NCI-H526 treated with DMSO at 0.1 percent for 48 hours (cell line): Measurements from ENCODE around the gene ACOT11.

Experiments
- DNase-seq: peaks from one replicate; lab custom pipeline; 2025; lab: John Stamatoyannopoulos, UW

The ACOT11 gene

DNA sequence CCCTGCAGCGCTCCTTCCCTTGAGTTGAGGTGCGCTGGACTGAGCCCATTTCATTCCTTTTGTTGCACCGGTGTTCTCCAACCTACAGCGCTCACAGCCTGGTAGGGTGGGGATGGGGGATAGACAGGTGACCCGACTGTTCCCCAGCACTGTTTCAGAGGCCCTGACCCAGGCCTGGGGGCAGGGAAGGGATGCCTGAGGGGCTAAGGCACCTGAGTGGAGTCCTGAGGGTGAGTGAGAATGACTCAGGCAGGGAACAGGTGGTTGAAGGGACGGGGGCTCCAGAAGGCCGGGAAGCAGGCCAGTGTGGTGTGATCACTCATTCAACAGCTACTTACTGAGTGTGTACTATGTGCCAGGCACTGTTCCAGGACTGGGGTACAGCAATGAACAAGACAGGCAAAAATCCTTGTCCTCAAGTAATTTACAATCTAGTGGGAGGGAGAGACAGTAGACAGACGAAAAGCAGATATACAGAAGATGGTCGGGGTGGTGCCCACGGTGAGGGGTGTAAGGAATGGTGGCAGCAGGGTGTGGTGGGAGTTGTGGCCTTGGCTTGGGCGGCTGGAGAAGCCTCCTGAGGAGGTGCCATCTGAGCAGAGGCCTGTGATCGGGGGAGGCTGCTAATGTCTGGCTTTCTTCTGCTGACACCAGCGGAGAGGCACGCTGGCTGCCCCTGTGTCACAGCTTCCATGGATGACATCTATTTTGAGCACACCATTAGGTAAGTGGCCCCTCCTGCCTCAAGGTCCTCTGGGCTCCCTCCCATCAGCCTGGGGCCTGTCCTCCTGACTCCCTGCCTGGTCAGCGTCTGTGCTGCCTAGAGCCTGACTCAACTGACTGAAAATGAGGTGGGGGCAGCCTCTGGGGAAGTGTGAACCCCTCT is 37.4 kb downstream of the ACOT11 start:
- no peak for DNase-seq

DNA sequence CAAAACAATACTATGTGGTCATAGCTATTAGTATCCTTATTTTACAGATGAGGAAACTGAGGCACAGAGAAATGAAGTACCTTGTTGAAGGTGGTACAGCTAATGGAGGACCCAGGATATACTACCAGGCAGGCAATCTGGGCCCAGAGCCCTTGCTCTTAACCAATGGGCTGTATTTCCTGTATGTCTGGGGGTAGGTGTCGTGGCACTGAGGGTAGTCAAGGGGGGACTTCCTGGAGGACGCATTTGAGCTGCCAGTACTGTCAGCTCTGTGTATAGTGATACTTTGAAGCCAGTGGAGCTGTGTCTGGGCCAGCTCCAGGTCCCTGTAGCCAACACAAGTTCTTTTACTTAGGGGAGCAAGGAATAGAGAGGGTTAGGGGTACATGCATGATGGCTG is 40.3 kb downstream of the ACOT11 start:
- DNase-seq, result no peak

- DNase-seq, result no peak
Measured at GRCh38 chr1:54591127-54591756, 43.2 kb downstream of the ACOT11 start.

DNA sequence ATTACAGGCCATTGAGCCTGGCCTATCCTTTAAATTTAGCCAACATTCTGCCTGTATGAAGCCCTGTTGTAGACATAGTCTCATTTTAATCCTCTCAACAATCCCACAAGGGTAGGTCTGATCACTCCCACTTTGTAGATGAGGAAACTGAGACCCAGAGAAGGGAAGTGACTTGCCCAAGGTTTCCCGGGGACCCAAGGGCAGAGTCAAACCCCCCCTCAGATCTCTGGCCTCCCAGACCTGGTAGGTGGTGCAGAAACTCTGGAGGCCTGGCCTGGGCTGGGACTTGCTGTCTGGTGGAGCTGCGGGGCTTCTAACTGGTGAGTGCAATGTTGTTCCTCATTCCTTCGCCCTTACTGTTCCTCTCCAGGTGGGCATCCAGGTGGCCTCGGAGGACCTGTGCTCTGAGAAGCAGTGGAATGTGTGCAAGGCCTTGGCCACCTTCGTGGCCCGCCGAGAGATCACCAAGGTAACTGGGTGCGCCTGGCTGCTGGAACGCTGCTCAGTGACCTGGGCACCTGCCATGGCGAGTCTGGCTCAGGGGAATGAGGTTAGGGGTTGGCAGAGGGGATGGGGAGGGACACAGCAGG is 45.6 kb downstream of the ACOT11 start:
- DNase-seq, result no peak

DNA sequence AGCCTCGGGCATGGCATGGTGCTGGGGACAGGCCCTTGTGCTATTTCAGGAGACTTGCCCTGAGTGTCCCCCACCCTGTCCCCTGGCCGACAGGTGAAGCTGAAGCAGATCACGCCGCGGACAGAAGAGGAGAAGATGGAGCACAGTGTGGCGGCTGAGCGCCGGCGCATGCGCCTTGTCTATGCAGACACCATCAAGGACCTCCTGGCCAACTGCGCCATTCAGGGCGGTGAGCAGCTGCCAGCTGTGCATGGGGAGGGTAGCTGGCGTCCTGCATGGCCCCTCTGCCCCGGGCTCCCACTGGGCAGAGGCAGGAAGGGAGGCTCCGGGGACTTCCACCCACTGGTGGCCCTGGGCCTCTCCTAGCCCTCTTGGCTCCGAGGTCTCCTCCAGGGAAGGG is 46.4 kb downstream of the ACOT11 start:
- no peak for DNase-seq

- DNase-seq, result no peak
Measured at GRCh38 chr1:54595956-54596498, 48.0 kb downstream of the ACOT11 start.

DNA sequence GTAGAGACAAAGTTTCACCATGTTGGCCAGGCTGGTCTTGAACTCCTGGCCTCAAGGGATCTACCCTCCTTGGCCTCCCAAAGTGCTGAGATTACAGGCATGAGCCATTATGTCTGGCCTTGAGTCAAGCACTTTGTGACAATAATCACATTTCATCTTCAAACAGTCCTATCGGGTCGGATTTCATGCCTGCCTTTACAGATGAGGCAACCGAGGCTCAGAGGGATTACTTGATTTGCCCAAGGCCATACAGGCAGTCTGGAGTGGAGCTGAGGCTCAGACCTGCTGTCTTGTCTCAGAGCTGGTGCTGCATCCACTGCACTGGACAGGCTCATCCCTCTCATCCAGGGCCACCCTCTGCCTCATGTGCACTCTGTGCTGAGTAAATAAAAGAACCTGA is 48.7 kb downstream of the ACOT11 start:
- DNase-seq, result no peak

- no peak for DNase-seq
Measured at GRCh38 chr1:54597455-54598030, 49.5 kb downstream of the ACOT11 start.

DNA sequence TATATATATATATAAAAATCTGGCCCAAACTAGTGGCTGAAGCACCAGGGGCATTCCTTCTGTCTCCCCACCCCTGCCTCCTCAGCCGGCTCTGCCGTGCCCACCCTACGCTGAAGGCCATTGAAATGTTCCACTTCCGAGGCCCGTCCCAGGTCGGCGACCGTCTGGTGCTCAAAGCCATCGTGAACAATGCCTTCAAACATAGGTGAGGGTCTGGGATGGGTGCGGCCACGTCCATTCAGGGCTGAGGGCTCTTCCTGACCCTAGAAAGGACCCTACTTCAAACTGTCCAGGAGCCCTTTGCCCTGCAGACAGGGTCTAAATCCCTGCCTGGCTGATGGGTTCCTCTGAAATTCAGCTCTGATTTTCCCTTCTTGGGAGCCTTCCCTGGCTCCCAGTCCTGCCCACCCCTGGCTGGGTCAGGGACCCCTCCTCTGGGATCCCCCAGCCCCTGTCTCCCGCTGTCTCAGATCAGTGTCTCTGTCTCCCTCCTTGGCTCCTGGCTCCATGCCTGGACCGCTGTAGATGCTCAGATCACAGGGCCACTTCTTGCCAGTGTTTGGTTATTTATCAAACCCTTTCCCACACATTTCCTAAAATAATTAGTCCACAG is 51.3 kb downstream of the ACOT11 start:
- DNase-seq, result no peak

DNA sequence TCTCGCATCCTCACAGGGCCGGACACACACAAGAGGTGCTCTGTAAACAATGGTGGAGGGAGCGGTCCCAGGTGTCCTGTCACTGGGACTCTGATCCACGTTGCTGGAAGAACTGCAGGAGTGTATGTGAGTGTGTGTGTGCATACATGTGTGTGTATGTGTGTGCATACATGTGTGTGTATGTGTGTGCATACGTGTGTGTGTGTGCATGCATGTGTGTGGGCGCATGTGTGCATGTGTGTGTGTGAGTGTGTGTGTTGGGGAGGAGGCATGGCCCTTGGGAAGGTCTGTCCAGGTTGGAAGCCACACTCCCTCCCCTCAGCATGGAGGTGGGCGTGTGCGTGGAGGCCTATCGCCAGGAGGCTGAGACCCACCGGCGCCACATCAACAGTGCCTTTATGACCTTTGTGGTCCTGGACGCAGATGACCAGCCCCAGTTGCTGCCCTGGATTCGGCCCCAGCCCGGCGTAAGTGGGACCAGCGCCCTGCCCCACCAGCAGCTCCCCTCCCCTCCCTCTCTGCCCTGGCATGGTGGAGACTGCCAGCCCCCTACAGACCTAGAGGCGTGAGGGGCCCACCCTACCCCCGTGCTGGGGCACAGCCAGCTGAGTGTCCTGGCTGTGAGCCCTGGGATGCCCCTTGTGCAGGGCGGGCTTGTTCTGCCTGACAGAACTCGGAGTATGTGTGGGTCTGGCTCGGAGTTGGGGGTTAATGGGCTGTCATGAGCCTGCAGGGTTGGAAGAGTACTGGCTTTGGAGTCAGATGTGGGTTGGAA is 53.1 kb downstream of the ACOT11 start:
- DNase-seq, result no peak

DNA sequence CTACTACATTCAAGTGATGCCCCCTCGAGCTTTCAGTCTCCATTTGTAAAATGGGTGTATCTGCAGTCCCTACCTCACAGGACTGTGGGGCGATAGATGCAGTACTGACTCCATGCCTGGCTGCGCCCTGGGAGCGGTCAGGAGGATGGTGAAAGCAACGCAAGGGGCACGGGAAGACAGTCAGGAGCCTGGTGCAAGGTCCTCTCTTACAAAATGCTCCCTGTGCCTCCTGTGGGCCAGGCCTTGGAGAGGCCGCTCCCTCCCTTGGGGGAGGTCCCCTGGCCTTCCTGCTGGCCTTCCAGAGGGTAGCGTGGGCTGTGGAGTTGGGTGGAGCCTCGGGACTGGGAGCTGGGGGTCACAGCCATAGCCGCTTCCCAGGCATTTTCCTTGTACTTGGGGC is 53.7 kb downstream of the ACOT11 start:
- no peak for DNase-seq

- no peak for DNase-seq
Measured at GRCh38 chr1:54602554-54602953, 54.5 kb downstream of the ACOT11 start.

- no peak for DNase-seq
Measured at GRCh38 chr1:54603241-54603640, 55.2 kb downstream of the ACOT11 start.

- no peak for DNase-seq
Measured at GRCh38 chr1:54604051-54604450, 56.0 kb downstream of the ACOT11 start.

- no peak for DNase-seq
Measured at GRCh38 chr1:54604572-54605370, 56.7 kb downstream of the ACOT11 start.

- peak; percentile 94 for DNase-seq
Measured at GRCh38 chr1:54606096-54606989, 58.3 kb downstream of the ACOT11 start.

- DNase-seq, result no peak
Measured at GRCh38 chr1:54606990-54607325, 58.9 kb downstream of the ACOT11 start.

DNA sequence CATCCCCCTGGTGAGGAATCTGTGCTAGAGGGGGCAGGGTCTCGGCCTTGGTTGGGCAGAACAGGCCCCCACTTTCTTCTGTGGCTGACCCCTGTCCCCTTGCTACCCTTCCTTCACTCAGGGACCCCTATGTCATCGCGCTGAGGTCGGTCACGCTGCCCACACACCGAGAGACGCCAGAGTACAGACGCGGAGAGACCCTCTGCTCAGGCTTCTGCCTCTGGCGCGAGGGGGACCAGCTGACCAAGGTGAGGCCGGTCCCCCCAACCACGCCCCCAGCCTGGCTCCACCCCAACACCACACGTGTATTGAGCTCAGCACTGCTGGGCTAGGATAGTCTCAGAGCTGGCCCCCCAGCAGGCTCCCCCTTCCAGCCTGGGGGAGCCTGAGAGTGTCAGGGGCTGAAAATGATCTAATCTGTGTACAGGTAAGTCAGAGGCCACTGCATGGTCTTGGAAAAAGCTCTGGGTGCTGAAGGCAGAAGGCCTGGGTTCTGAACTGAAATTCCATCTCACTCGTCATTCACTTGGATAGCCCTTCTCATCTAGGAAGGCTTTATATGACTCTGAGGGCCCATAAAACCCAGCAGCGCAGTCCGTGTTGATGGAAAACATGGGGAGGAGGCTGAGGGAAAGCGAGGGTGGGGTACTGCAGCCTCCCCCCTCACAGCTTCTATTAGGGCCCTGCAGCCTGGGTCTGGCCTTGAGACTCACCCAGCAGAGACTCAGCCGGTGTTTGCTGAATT is 60.0 kb downstream of the ACOT11 start:
- DNase-seq, result no peak
